Tibial nerve (tissue), 4 donors: ENCODE results near the gene FAM240B. TPM values are rescaled to one million over a fixed set of nuclear protein-coding genes. Genes with fewer than 3 reads are reported as not detected.

Experiments
- DNase-seq, 2 donors: peaks; one replicate each; pipeline ENCODE4 v3.0.0-alpha.2; 2019; ENCODE audit warnings: low spot score in 2 of 2
- H3K27ac ChIP-seq, 4 donors: fragments of 200-600 bp; sonication (generic) in 3 of 4; one replicate each; pipeline ENCODE4 v1.5.1; 2017 to 2019; ENCODE audit warnings: mild to moderate bottlenecking in 1 of 4
- H3K27me3 ChIP-seq, 2 donors: fragments of 200-600 bp; sonication (generic) in 1 of 2; one replicate each; pipeline versions ENCODE4 v1.5.1 to v1.6.0; 2017 to 2019
- H3K36me3 ChIP-seq, 3 donors: fragments of 200-600 bp; sonication (generic); one replicate each; pipeline ENCODE4 v1.5.1; 2018 to 2019
- H3K4me1 ChIP-seq, 4 donors: fragments of 200-600 bp; sonication (generic) in 3 of 4; one replicate each; pipeline ENCODE4 v1.5.1; 2017 to 2019
- H3K4me3 ChIP-seq, 4 donors: fragments of 200-600 bp; sonication (generic) in 3 of 4; one replicate each; pipeline ENCODE4 v1.5.1; 2017 to 2019; ENCODE audit warnings: mild to moderate bottlenecking in 1 of 4, moderate library complexity in 1 of 4
- H3K9me3 ChIP-seq, 4 donors: fragments of 200-600 bp; sonication (generic) in 3 of 4; one replicate each; pipeline ENCODE4 v1.5.1; 2017 to 2019
- CTCF ChIP-seq, 5 experiments: fragments of 200-600 bp in 3 of 5; fragments of 450-650 bp in 2 of 5; sonication (generic) in 3 of 5; IDR thresholded peaks; one replicate each; pipeline ENCODE4 v1.5.1; 2016 to 2019; ENCODE audit warnings: antibody characterized with exemption in 5 of 5, mild to moderate bottlenecking in 3 of 5, moderate library complexity in 2 of 5
- EP300 ChIP-seq, 2 donors: sonication (generic); formaldehyde crosslinking; IDR thresholded peaks; one replicate each; pipeline ENCODE4 v1.6.1; 2017; ENCODE audit warnings: antibody characterized with exemption in 2 of 2, mild to moderate bottlenecking in 1 of 2
- POLR2A ChIP-seq, 2 donors: fragments of 450-650 bp; IDR thresholded peaks; one replicate each; pipeline ENCODE4 v1.6.1; 2017; ENCODE audit warnings: antibody characterized with exemption in 2 of 2, mild to moderate bottlenecking in 2 of 2, moderate library complexity in 2 of 2
- WGBS, 2 donors: methylation state at CpG; one replicate each; pipeline ENCODE4 v1.1.5; 2018; 5-methylcytosine and 5-hydroxymethylcytosine counted together
- total RNA-seq, 4 donors: library from RNA; depleted of rRNA; stranded (reverse); fragments of >200 nt; gene quantifications; one replicate each; pipeline ENCODE4 v1.1.0, GENCODE V29; 2016

FAM240B gene
- total RNA-seq, 4 donors from 2014 or later: not detected

GRCh38 chr9:38718148-38718547 is 1.8 kb downstream of the FAM240B start:
- Histone ChIP-seq H3K9me3 (no peaks in the 10 kb centered on the region), H3K4me1 (peaks cover 0 to 8% (median 0%) of the 10 kb centered on the region in 4 donors), H3K36me3 (no peaks in the 10 kb centered on the region), H3K27ac (no peak overlapping the region), H3K4me3 (no peak overlapping the region), H3K27me3 (no peaks in the 10 kb centered on the region)
- no peak for DNase-seq
- WGBS, 2 donors: 96 to 100% methylated on average over 1 of the region's 1 CpG
- no peak for TF ChIP-seq EP300 (IDR thresholded peaks at IDR 0.05)
- no peak for TF ChIP-seq POLR2A (IDR thresholded peaks at IDR 0.05)
- TF ChIP-seq CTCF (IDR thresholded peaks at IDR 0.05): no peak

GRCh38 chr9:38715684-38716083 is 4.2 kb downstream of the FAM240B start:
- TF ChIP-seq POLR2A (IDR thresholded peaks at IDR 0.05) (no peak), EP300 (IDR thresholded peaks at IDR 0.05) (no peak), CTCF (IDR thresholded peaks at IDR 0.05) (no peak)
- Histone ChIP-seq H3K36me3 (no peaks in the 10 kb centered on the region), H3K4me3 (no peak overlapping the region), H3K4me1 (peaks cover 0 to 13% (median 2%) of the 10 kb centered on the region in 4 donors), H3K27ac (peak overlapping the region in 2 of 4 donors; percentile 79 to 90), H3K9me3 (no peaks in the 10 kb centered on the region), H3K27me3 (no peaks in the 10 kb centered on the region)
- WGBS, 2 donors: 39 to 41% methylated on average over 2 of the region's 2 CpGs
- no peak for DNase-seq

- peak overlapping the region; percentile 66 to 91 (median 78) for H3K27ac ChIP-seq
- no peaks in the 10 kb centered on the region for H3K9me3 ChIP-seq
- DNase-seq: peak in 1 of 2 donors; percentile 69
- peak; percentile 48 to 93 for TF ChIP-seq EP300 (IDR thresholded peaks at IDR 0.05)
- TF ChIP-seq CTCF (IDR thresholded peaks at IDR 0.05): no peak
- no peaks in the 10 kb centered on the region for H3K27me3 ChIP-seq
- no peak overlapping the region for H3K4me3 ChIP-seq
- no peaks in the 10 kb centered on the region for H3K36me3 ChIP-seq
- H3K4me1 ChIP-seq: peaks cover 0 to 13% (median 2%) of the 10 kb centered on the region in 4 donors
- WGBS, 2 donors: 27 to 34% methylated on average over 5 of the region's 5 CpGs
Observed at GRCh38 chr9:38713426-38713825, 6.5 kb downstream of the FAM240B start.

GRCh38 chr9:38708759-38709158 is 11.2 kb downstream of the FAM240B start:
- TF ChIP-seq CTCF (IDR thresholded peaks at IDR 0.05) (no peak), POLR2A (IDR thresholded peaks at IDR 0.05) (no peak), EP300 (IDR thresholded peaks at IDR 0.05) (no peak)
- WGBS, 2 donors: 33 to 75% methylated on average over 3 of the region's 3 CpGs
- peaks cover 0 to 6% (median 2%) of the 10 kb centered on the region in 4 donors for H3K4me1 ChIP-seq
- H3K36me3 ChIP-seq: no peaks in the 10 kb centered on the region
- DNase-seq: no peak
- no peak overlapping the region for H3K4me3 ChIP-seq
- H3K27me3 ChIP-seq: no peaks in the 10 kb centered on the region
- peak overlapping the region in 1 of 4 donors; percentile 15 for H3K27ac ChIP-seq
- H3K9me3 ChIP-seq: no peaks in the 10 kb centered on the region

- no peaks in the 10 kb centered on the region for H3K9me3 ChIP-seq
- no peak overlapping the region for H3K27ac ChIP-seq
- DNase-seq: no peak
- WGBS, 2 donors: 59% methylated on average over 10 of the region's 10 CpGs
- no peaks in the 10 kb centered on the region for H3K36me3 ChIP-seq
- TF ChIP-seq CTCF (IDR thresholded peaks at IDR 0.05) (no peak), POLR2A (IDR thresholded peaks at IDR 0.05) (no peak), EP300 (IDR thresholded peaks at IDR 0.05) (no peak)
- H3K27me3 ChIP-seq: no peaks in the 10 kb centered on the region
- peaks cover 0 to 4% (median 2%) of the 10 kb centered on the region in 4 donors for H3K4me1 ChIP-seq
- no peak overlapping the region for H3K4me3 ChIP-seq
Observed at GRCh38 chr9:38707885-38708637, 11.9 kb downstream of the FAM240B start.
